ENCODE data around the gene TMEM212.
"Not testable (repeated sequence)": the region's sequence is repeated elsewhere in the genome, so short reads cannot be mapped to it uniquely, and the experiment has no call there.

TMEM212 gene

DNA sequence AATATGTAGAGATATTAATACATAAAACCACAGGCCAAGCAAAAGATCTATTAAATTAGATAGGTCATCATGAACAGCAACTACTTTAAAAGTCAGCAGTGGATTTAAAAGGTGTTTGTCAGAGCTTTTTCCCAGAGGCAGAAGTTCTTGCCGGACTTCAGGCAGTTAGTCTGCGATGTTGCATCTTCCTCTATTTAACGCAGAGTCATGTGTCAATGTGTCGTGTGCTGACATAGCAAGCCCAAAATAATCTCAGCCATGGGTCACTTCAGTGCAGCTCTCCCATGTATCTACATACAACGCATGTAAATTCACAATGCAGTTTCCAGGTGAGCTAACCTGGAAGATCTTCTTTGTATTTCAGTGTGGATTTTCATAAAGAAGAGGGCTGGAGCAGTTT, 8.0 kb upstream of the TMEM212 start:
- no peak for DNase-seq

DNA sequence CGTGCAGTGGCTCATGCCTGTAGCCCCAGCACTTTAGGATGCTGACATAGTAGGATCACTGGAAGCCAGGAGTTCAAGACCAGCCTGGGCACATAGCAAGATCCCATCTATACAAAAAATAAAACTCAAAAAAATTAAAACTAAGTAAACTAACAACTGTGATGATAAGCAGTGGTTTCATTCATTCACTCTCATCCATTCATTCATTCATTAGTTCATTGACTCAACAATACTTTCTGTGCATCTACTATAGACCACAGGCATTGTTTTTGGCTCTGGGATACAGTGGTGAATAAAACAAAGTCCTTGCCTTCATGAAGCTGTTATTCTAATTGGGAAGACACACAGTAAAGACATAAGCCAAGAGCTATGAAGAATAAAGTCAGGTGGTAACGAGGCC, 7.5 kb upstream of the TMEM212 start:
- DNase-seq, result no peak

DNA sequence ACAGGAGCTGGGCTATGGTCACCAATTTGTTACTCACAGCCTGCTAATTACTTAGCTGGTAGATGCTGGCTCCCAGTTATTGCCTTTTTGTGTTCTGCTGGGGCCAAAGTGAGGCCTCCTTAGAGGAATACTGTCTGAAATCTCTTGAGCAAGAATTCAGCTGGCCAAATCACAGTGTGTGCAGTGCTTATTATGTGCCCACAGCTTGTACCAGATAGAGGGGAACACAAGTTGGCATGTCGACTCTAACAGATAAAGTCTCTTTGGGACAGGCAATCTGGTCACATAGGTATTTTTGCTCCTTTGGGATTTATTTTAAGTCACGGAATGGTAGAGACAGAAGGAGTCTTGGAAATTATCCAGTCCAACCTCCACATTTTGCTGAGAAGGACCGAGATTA, 6.3 kb upstream of the TMEM212 start:
- no peak for DNase-seq

DNA sequence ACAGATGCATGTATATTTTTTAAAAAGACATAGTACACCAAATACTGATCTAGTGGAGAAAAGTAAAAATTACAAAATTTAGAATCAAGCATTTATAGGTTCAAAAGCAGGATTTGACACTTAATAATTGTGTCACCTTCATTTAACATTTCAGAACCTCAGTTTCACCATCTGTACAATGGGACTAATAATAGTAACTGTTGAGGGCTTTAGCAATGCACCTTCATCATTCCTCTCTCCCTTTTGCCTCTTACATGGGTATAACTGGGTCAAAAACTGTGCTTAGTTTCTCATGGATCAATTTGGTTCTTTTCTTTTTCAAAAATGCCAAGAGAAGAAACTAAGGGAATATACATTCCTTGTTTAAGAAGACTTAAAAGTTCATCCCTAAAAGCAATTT, 5.5 kb upstream of the TMEM212 start:
- DNase-seq, result no peak

DNA sequence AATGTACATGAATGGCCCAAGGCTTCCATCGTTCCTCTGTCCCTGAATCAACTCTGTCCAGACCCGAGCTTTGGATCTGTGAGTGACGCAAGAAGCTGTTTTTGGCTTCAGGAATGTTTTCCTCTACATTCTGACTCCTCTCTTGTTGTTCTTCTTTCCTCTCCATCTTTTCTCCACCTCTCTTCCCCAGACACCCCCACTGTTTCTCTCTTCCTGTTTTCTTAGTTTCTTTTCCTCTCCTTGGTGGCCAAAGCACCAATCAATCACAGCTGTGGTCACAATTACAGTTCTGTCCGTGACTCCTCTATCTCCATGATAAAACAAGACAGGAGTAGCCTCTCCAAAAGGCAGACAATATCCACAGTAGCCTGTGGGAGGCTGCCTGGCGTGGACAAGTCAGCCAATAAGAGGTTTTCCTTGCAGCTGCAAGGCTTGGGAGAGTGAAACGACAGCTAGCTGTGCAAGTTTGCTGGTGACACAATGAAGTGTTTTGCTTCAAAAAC, 4.9 kb upstream of the TMEM212 start:
- no peak for DNase-seq

DNA sequence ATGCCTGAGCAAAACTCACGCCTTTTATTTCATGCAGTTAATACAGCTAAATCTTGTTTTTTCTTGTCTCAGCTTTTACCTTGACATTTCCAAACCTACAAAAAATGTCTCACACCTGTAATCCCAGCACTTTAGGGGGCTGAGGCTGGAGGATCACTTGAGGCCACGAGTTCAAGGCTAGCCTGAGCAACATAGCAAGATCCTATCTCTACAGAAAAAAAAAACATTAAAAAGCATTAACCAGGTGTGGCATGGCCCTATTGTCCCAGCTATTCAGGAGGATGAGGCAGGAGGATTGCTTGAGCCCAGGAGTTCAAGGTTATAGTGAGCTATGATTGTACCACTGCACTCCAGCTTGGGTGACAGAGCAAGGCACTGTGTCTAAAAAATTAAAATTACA, 3.9 kb upstream of the TMEM212 start:
- no peak for DNase-seq

DNA sequence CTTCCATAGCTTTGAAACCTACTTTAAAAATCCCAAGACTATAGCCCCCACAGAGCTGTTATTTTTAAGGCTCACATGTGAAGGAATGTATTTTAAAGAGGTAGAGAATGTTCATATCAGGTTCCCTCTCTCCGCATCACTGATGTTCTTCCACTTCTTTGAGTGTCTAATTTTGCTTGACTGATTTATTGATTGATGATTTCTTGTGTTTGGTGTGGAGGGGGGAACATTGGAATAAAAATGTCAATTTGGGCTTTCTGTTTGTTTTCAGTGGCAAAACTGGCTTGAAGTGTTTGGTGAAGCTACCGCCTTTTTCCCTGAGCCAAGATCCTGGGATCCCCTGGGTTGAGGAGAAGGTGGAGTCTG, 2.7 kb upstream of the TMEM212 start:
- DNase-seq, result no peak

DNA sequence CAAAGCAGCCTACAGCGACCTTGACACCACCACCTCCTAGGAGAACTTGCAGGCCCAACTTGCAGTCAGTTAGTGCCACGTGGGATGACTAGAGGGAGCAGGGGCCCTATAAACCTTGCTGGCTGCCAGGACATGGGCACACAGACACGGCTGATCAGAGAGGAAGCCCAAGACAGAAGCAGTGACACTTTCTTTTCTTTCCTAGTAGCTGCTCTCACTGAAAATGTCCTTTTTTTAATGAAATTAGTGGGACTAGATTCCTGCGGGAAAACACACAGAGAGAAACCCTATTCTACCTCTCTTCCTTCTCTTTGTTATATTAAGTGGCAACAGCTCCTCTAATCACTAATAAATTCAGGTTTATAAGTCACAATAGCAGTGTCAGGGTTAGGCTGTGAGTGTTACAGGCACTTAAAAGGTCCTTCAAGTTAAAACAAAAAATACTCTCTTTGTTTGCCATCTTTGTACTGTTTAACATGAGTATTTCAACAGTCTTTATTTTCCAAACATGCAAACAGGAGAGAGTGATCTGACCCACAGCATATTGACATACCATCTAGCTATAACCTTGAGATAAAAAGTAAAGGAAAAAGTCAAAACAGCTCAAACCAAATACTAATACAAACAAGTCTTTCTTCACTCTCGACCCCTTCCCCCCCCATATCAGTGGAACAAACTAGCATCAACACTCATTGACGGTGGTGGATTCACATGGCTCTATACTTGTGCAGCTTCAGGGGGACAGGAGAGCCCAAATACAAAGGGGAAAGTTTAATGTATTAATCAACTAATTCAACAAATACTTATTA, 2.1 kb upstream of the TMEM212 start:
- no peak for DNase-seq

DNA sequence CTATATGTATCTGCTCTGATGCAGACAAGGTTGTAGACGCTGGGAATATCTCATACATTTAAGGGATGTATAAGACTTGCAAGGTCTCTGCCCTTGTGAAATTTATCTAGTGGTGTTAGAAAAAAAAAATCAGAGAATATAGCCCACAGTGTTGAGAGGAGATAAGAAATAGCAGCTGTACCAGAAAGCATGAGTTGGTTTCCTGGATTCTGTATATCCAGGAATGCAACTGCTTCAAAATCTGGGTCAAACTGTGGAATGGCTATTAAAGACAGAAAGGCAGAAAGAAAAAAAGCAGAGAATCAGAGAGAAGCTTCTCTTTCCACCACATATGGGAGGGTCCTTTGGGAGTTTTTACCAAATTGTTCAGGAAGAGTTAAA, 1.5 kb upstream of the TMEM212 start:
- no peak for DNase-seq

DNA sequence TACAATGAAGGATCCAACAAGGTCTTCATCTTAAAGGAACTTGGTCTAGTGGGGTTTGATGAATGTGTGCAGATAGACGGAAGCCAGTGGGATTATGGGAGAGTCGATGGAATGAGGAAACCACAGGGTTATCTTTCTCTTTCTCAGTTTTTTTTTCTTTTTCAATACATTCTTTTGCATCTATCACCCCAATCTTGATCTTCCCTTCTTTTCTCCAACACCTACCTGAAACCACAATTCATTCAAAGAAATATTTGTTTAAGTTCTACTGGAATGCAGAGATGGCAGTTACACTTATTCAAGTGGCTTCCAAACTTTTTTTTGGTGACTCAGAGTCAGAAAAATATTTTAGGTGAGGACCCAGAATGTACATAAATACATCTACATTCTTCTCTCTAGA, 1.7 kb downstream of the TMEM212 start:
- no peak for DNase-seq

DNA sequence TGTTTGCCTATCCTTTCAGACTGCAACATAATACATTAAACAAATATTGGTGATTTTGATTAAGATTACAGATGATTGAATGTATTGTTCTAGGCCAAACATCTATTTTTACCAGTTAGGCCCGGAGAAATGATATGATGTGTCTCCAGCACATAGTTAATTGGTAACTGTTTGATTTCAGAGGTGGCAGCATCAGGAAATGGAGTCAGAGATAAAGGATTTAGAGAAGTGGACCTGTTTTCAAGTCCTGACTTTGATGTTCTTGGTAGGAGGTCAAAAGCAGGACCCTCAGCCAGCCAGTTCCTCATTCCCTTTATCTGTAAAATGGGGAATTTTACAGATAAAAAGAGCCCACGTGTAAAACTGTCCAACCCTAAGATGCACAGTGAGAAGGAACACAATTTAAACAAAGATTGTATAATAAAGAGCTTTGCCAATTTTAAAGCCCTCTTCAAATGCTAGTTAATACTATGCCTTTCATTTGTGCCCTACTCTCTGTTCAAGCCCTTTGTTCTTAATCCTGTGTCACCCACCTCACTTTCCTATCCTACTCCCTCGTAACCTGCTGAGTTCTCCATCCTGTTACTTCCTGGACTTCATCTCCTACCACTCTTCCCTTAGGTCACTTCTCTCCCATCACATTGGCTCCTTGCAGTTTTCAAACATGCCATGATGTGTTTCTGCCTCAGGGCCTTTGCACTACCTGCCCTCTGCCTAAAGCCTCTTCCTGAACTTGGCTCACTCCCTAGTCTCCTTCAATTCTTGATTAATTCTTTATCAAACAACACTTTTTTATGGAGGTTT, 2.5 kb downstream of the TMEM212 start:
- DNase-seq, result no peak

DNA sequence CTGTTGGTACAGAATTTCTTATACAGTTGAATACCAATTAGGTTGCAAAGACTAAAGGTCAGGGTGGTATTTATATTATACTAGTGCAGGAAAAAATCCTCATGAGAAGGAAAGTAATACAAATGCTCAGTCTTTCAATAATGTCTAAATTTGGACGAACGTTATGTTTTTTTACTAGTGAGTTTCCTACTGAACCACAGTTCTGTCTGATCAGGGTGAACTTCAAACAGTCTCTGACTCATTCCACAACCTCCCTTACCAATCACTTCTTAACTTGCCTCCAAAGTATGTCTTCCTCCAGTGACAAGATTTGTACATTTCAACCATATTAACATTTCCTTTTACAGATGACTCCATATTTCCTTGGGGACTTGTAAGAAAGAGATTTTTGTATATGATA, 3.4 kb downstream of the TMEM212 start:
- no peak for DNase-seq

DNA sequence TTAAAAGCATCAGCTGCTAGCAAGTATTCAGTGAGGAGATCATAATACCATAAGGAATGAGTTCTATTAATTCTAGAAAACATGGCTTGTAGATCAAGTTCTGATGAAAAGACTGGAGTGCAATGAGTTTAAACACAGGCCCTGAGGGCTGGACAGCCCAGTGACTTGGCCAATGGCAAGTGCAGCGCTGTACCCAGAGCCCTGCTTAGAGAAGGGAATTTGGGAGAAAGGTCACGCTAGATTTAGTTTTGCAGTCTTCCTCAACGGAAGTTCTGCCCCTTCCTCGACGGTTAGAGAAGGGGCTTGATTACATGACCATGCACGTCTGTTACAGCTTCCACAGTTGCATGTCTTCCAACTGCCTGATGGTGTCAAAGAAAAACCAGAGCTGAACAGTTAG, 4.0 kb downstream of the TMEM212 start:
- no peak for DNase-seq

DNA sequence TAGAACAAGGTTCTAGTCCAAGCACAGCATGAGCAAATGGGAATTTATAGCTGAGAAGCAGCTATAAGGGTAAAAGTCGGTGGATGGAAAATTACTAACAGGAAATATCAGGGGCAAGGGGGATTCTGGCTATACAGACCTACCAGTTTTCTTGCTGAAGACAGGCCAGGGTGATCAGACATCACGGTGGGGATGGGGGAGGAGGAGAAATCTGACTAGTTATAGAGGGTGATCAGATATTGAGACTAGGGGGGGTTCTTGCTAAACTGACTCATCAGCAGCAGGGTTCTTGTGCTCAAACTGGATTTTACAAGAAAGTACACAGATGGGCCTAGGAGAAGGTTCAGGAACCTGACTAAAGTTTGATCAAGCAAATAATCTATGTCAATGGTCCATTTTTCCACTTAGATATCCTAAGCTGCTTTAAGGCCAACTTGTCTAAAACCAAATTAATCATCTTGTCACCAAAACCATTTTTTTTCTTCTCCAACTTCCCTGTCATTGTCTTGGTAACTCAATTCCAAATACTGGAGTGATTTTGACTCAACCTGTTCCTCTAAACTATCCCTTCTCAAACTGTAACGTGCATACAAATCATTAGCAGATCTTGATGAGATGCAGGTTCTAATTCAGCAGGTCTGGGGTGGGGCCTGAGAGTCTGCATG, 4.6 kb downstream of the TMEM212 start:
- DNase-seq, result no peak

DNA sequence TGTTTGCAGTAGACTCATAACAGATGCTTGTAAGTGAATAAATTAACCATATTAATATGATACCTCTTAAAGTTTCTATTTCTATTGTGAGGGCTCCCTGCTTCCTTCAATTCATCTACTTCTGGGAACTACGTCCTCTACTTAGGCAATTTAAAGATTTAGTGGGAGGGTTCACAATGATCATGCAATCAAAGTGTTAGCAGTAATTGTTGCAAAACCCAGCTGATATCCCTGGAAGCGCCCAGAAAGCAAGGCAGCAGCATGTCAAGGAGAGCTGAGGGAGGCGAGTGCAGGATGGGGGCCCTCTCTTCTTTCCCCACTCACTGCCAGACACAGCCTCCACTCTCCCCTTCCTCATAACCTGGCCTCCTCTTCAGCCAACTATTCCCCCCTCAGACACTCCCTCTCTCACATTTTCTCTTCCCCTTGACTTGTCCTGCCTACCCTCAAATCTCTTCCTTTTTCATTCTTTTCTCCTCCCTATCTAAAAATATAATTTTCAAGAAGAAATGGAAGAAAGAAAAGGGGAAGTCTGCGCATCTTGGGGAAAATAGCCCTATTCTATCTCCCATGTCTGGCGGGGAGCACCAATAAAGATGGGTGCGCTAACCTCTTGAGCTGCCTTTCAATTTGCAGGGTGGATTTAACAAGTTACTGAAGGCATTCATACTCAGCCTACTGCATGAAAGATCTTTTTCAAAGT, 6.6 kb downstream of the TMEM212 start:
- DNase-seq, result no peak

DNA sequence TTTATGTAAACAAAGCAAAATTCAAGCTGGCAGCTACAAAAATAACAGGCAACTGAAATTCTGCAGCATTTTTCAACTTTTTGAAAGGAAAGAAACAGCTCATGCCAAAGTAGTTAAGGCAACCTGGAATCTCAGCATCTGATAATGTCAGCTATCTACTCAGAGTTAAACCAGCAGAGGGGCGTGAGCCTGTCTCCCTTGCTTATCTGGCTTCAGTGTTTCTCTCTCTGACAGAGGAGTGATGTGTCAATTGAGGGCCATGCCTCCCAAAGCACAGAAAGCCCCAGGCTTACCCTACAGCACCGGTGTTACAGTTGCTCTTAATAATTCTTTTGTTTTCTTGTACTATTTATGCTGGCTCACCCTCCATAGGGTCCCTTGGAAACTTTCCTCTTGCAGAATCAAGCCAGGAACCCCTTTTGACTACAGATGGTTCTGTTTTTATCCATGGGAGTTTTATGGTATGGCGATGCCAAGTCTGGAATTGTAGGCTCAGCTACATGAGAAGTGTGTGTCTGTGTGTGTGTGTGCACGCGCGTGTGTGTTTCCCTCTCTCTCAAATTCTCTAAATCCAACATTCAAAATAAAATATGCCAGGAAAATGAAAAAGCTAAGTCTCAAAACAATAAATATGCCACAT, 7.3 kb downstream of the TMEM212 start:
- no peak for DNase-seq

DNA sequence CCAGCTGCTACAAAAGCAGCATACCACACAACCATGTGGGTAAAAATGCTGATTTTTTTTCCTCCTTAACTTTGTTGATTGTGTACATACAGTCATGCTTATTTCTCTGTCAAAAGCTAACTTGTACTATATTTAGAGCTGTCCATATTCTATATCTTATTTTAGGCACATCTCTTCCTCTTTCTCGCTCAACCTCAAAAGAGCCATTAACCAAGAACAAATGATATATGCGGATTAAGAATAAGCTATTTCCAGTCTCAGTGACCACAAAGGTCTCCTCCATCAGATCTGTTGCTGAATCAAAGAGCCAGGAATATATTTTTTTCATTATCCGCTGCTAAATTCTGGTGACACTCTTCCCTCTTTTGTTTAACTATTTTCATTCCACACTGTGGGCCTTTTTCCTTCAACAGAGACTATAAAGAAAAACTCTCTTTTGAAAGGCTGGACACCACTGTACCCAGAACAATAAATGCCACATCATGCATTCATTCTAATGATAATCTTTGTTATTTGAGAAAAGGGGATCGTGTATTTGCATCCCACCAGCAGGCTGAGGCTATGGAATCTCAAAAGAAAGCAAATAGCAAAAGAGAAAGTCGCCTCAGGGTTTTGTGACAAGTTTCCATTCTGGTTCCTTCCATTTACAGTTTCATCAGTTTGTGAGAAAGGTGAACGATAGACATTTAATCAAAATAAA, 8.0 kb downstream of the TMEM212 start:
- no peak for DNase-seq

DNA sequence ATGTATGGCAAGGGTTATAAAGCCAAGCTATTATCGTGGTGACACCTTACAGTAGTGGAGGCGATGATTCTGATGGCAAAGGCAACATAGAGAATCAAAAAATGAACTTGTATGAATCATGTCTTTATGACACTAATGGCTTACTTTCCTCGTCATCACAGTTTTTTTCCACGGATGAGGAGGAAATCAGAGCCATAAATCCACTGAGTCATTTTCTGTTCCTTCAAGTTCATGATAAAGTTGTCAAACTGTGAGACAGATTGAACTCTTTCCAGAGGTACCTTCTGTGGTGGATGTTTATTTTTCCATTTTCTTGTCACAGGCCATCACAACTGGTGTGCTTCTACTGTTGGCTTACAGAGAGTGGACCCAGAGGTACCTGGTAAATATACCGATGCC, 8.5 kb downstream of the TMEM212 start:
- no peak for DNase-seq

DNA sequence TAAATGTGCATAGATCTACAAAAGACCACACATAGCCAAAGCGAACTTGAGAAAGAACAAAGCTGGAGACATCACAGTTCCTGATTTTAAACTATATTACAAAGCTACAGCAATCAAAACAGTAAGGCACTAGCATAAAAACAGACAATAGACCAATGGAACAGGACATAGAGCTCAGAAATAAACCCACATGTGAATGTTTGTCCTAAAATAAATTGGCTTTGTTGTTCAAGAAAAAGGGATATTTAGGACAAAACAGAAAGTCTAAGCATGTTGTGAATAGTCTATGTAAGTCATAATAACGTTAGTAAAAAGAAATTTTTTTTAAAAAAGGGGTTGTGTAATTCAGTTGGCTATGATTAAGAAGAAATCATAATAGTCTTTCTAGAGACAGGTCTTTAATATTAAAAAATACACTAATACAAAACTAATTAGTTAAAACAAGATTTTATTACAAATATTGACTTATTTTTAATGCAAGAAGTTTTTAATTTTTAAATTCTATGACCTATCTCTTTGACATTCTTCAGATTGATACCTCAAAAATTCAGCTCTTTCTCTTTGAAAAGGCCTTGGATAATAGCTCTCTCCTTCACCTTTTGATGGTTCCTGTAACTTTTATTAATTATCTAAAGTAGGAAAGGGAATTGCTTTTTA, 11.6 kb downstream of the TMEM212 start:
- no peak for DNase-seq

DNA sequence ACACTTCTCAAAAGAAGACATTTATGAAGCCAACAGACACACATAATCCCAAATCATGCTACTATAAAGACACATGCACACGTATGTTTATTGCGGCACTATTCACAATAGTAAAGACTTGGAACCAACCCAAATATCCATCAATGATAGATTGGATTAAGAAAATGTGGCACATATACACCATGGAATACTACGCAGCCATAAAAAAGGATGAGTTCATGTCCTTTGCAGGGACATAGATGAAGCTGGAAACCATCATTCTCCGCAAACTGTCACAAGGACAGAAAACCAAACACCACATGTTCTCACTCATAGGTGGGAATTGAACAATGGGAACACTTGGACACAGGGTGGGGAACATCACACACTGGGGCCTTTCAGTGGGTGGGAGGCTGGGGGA, 15.6 kb downstream of the TMEM212 start:
- DNase-seq, result not testable (repeated sequence)

DNA sequence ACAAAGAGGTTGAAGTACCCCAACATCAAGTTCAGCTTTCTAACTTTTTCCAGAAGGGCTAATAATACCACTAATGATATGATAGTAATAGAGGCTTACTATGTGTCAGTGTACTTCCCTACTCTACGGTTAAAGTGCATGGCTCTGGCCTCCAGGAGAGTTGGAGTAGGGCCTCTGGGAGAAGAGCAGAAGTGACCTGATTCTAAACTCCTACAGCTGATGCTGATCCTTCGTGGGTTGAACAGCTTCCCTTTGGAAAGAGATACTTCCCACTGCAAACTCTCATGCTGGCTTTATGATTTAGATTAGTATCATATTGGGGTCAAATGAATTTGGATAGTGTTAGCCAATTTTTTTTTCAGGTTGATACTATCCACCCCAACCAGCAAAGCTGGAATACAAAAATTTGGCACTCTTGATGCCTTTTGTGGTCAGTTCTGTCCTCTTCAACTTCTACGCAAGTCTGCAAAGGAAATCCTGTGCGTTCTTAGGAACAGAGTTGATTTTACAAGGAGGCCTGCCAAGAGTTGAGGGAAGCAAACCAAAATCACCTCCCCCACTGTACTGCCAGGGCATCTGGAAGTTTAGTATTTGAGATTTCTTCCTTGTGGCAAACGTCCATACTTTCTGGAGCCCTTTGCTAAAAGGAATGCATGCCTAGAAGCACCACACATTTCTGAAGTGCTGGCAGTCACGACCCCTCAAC, 17.8 kb downstream of the TMEM212 start:
- DNase-seq, result no peak

Measured in stimulated activated CD4-positive, alpha-beta T cell treated with anti-CD3 and anti-CD28 coated beads, Interleukin-2, amount 100 ng/mL, for 24 hours (primary cell).